Endothelial cell of umbilical vein (primary cell): ENCODE data around the gene BAG2. TPM values are rescaled to one million over a fixed set of nuclear protein-coding genes. Genes with fewer than 3 reads are reported as not detected.

ENCODE experiments used
- BruUV-seq: library from RNA; stranded (reverse); fragments of 400-500 nt; replicated peaks from 2 replicates; lab custom pipeline; 2021; lab: Mats Ljungman, UMichigan
- CTCF ChIA-PET: fragments of 300-600, 350-600 bp; sonication (Branson Sonifier 250); formaldehyde crosslinking; loops from one replicate; lab custom pipeline; 2021; ENCODE audit warnings: antibody characterized with exemption, inconsistent platforms; lab: Charles Lee
- POLR2A ChIA-PET: fragments of 300-600, 350-600 bp; sonication (Branson Sonifier 250); formaldehyde crosslinking; loops from one replicate; lab custom pipeline; 2021; ENCODE audit warnings: antibody characterized with exemption, inconsistent platforms; lab: Charles Lee
- DNase-seq: peaks from one replicate; pipeline ENCODE4 v3.0.0-alpha.2; 2011; ENCODE audit warnings: low read depth, low spot score
- FAIRE-seq: peaks from 2 replicates; lab custom pipeline; 2011; peaks lifted over from hg19 to GRCh38; lab: Jason Lieb, UNC
- H2AFZ ChIP-seq: 2 replicates; pipeline ENCODE4 v1.6.0; 2012; ENCODE audit warnings: low read depth, low read length, control low read depth, inconsistent platforms
- H3K27ac ChIP-seq: 2 replicates; pipeline ENCODE4 v1.5.1; 2011; ENCODE audit warnings: low read depth, mild to moderate bottlenecking, control low read depth, low read length, moderate library complexity; ENCODE audit not compliant: insufficient read depth
- H3K27me3 ChIP-seq, 2 experiments: 2 replicates each; pipeline versions ENCODE4 v1.6.0 to v1.6.1; 2011; ENCODE audit warnings: low read length in 2 of 2, mixed read lengths in 1 of 2; ENCODE audit not compliant: control insufficient read depth in 2 of 2, insufficient read depth in 2 of 2
- H3K36me3 ChIP-seq, 2 experiments: 2 replicates in 1 of 2; 3 replicates in 1 of 2; pipeline ENCODE4 v1.5.1; 2011; ENCODE audit warnings: low read length in 2 of 2, mild to moderate bottlenecking in 1 of 2, moderate library complexity in 1 of 2; ENCODE audit not compliant: control insufficient read depth in 2 of 2, insufficient read depth in 2 of 2; ENCODE audit errors: extremely low read depth in 1 of 2
- H3K4me1 ChIP-seq: 3 replicates; pipeline ENCODE4 v1.5.1; 2011; ENCODE audit warnings: mild to moderate bottlenecking, low read length; ENCODE audit not compliant: control insufficient read depth, insufficient read depth; ENCODE audit errors: extremely low read depth
- H3K4me2 ChIP-seq: 2 replicates; pipeline ENCODE4 v1.6.1; 2011; ENCODE audit warnings: low read length, control low read depth, mixed read lengths; ENCODE audit not compliant: insufficient read depth
- H3K4me3 ChIP-seq, 3 experiments: fragments of 200-600 bp in 1 of 3; sonication (generic), shearing (Covaris generic) in 1 of 3; replicated peaks in 1 of 3; 2 replicates each; pipeline ENCODE4 v1.5.1; 2011 to 2016; ENCODE audit warnings: control low read depth in 3 of 3, low read length in 3 of 3, mild to moderate bottlenecking in 2 of 3, inconsistent platforms in 1 of 3, low read depth in 1 of 3, moderate library complexity in 1 of 3; ENCODE audit not compliant: insufficient read depth in 1 of 3
- H3K79me2 ChIP-seq: 2 replicates; pipeline ENCODE4 v1.6.0; 2012; ENCODE audit warnings: low read length, inconsistent platforms; ENCODE audit not compliant: control insufficient read depth, insufficient read depth
- H3K9ac ChIP-seq: replicated peaks from 2 replicates; pipeline ENCODE3; 2011; ENCODE audit warnings: low read length, control low read depth; ENCODE audit not compliant: insufficient read depth; ENCODE audit errors: extremely low read depth
- H3K9me1 ChIP-seq: replicated peaks from 3 replicates; pipeline ENCODE4 v1.6.0; 2011; ENCODE audit warnings: mild to moderate bottlenecking, low read length; ENCODE audit not compliant: control insufficient read depth, insufficient read depth; ENCODE audit errors: extremely low read depth
- H3K9me3 ChIP-seq: replicated peaks from 2 replicates; pipeline ENCODE4 v1.5.1; 2012; ENCODE audit warnings: low read length, inconsistent platforms; ENCODE audit not compliant: control insufficient read depth, insufficient read depth
- H4K20me1 ChIP-seq: replicated peaks from 2 replicates; pipeline ENCODE3; 2011; ENCODE audit warnings: mild to moderate bottlenecking, low read length; ENCODE audit not compliant: control insufficient read depth, insufficient read depth; ENCODE audit errors: extremely low read depth
- CTCF ChIP-seq, 2 donors: IDR thresholded peaks; 1 replicate in 1 of 2; 2 replicates in 1 of 2; pipeline ENCODE4 v1.5.1; 2011; ENCODE audit warnings: low read length in 2 of 2, mild to moderate bottlenecking in 2 of 2, moderate library complexity in 2 of 2, control low read depth in 1 of 2, inconsistent platforms in 1 of 2, low read depth in 1 of 2; ENCODE audit not compliant: insufficient read depth in 1 of 2; ENCODE audit errors: extremely low read depth in 1 of 2
- EZH2 ChIP-seq: IDR thresholded peaks from 2 replicates; pipeline ENCODE4 v1.6.1; 2012; ENCODE audit warnings: borderline replicate concordance, low read depth, mild to moderate bottlenecking, moderate library complexity, low read length, inconsistent platforms; ENCODE audit not compliant: severe bottlenecking
- FOS ChIP-seq: IDR thresholded peaks from 2 replicates; pipeline ENCODE4 v1.6.1; 2011; ENCODE audit warnings: mild to moderate bottlenecking, low read length, moderate library complexity, borderline replicate concordance; ENCODE audit not compliant: insufficient read depth
- GATA2 ChIP-seq: IDR thresholded peaks from 2 replicates; pipeline ENCODE4 v1.7.0; 2011; ENCODE audit warnings: low read depth, mild to moderate bottlenecking, moderate library complexity, mixed read lengths, low read length; ENCODE audit not compliant: insufficient read length, insufficient read depth
- JUN ChIP-seq: IDR thresholded peaks from 2 replicates; pipeline ENCODE4 v1.6.1; 2011; ENCODE audit warnings: borderline replicate concordance, low read depth; ENCODE audit not compliant: insufficient read length, insufficient read depth
- MAX ChIP-seq: IDR thresholded peaks from 2 replicates; pipeline ENCODE4 v1.6.1; 2011; ENCODE audit not compliant: insufficient read depth, insufficient read length
- MYC ChIP-seq: IDR thresholded peaks from one replicate; pipeline ENCODE4 v1.6.1; 2011; ENCODE audit warnings: mild to moderate bottlenecking, low read depth, low read length
- POLR2A ChIP-seq: IDR thresholded peaks from 2 replicates; pipeline ENCODE4 v1.6.1; 2012; ENCODE audit warnings: low read depth, mild to moderate bottlenecking, control low read depth, low read length
- POLR2AphosphoS5 ChIP-seq: IDR thresholded peaks from 2 replicates; pipeline ENCODE4 v1.6.1; 2012; ENCODE audit warnings: low read depth, mild to moderate bottlenecking, control low read depth, low read length, moderate library complexity; ENCODE audit not compliant: insufficient read depth
- dilution Hi-C: fragments of 300-500 bp; cut with MboI; formaldehyde crosslinking; loops from one replicate; pipeline ENCODE4 v1.15.0; 2019; ENCODE audit warnings: low sequenced_read_pairs; ENCODE audit not compliant: extremely low pct_ligation_motif_present
- intact Hi-C: fragments of 100-400 bp; cut with micrococcal nuclease; formaldehyde crosslinking; loops from one replicate; pipeline ENCODE4 v1.10.0; 2022
- polyA plus RNA-seq, 4 experiments: library from polyadenylated mRNA; depleted of rRNA in 3 of 4; stranded (reverse) in 3 of 4; unstranded in 1 of 4; fragments of >200 nt; gene quantifications; 2 replicates each; pipeline versions ENCODE4 v1.2.1 to v1.2.3, GENCODE V29; 2011 to 2012; ENCODE audit warnings: missing spikeins in 1 of 4
- total RNA-seq: library from RNA; stranded (reverse); gene quantifications from 2 replicates; pipeline ENCODE4 v1.2.3, GENCODE V29; 2021

The BAG2 gene
- total and polyA plus RNA-seq, 2 donors (not counting 3 experiments of a cell fraction or from before 2014, with no cell fraction given), result 1.1 to 3.9 TPM

DNA sequence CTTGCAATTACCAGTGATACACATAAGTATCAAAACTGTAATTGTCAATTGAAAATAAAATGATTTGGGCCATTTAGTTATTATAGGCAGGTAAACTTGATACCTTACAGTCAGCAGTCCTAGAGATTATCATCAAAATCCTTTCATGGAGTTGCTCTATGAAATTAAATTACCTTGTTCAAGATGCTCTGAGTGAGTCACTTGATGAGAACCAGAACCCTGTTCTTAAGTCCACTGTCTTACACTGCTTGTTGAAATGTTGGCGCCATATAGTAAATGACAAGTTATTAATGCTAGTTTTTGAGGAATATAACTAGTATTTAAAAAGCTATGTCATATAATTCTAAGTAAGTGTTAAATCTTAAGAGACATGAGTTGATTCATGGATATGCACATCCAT, 37.2 kb upstream of the BAG2 start:
- intact Hi-C loops, result no loop called here
- dilution Hi-C loops, result no loop called here
- no peak overlapping the region for H3K4me3 ChIP-seq

DNA sequence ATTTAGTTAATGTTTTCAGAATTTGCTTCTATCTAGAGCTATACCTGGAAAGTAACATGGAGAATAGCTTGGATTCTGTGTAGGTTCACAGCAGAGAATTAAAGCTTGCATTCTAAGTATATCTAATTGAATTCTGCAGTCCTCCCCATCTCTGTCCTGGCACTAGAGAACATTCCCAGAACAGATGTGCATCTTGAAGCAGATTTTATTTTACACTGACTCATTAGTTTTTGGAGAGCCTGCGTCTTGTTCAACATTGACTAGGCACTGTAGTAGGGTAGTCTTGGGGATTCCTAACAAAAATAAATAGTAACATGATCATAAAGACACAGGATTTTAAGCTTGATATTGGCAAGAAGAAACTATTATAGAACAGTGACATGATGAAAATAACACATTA, 36.2 kb upstream of the BAG2 start:
- FAIRE-seq, result no peak
- Histone ChIP-seq H3K4me1 (no peaks in the 10 kb centered on the region), H3K27ac (no peak overlapping the region), H3K4me3 (no peak overlapping the region), H2AFZ (no peak overlapping the region), H3K9me3 (no peaks in the 10 kb centered on the region), H3K4me2 (no peak overlapping the region), H3K79me2 (no peaks in the 10 kb centered on the region), H3K36me3 (peaks cover 3 to 9% of the 10 kb centered on the region in 2 experiments), H4K20me1 (no peaks in the 10 kb centered on the region), H3K27me3 (no peaks in the 10 kb centered on the region), H3K9me1 (no peaks in the 10 kb centered on the region), H3K9ac (no peak overlapping the region)
- intact Hi-C loops (no loop called here), dilution Hi-C loops (no loop called here)
- POLR2A ChIA-PET, result no interaction called here
- BruUV-seq, result no TSS peak
- TF ChIP-seq MAX (no peak), GATA2 (no peak), POLR2A (no peak), MYC (no peak), EZH2 (no peak), FOS (no peak), POLR2AphosphoS5 (no peak), JUN (no peak), CTCF (IDR thresholded peaks at IDR 0.05; ENCODE audit: extremely low read depth in 1 of 2, insufficient read depth in 1 of 2, low read depth in 1 of 2, low read length in 2 of 2) (no peak)
- CTCF ChIA-PET, result interaction anchor here (0.9 kb wide), 1 partner anchor 232 kb away, joined by 3 read pairs; no protein-coding TSS in a partner anchor
- DNase-seq, result no peak

More for the DNA sequence above, 37.2 kb upstream of the BAG2 start:
- no peak overlapping the region for H2AFZ ChIP-seq
- H3K4me2 ChIP-seq, result no peak overlapping the region
- no peak overlapping the region for H3K27ac ChIP-seq
- no peak overlapping the region for H3K9ac ChIP-seq
- CTCF ChIA-PET, result no interaction called here
- DNase-seq (no peak), FAIRE-seq (no peak)
- no peaks in the 10 kb centered on the region for H3K79me2 ChIP-seq
- no TSS peak for BruUV-seq
- H4K20me1 ChIP-seq, result no peaks in the 10 kb centered on the region
- POLR2A ChIA-PET, result interaction anchor here (0.7 kb wide), 1 partner anchor 264 kb away, joined by 3 read pairs; no protein-coding TSS in a partner anchor
- no peaks in the 10 kb centered on the region for H3K27me3 ChIP-seq
- no peaks in the 10 kb centered on the region for H3K9me1 ChIP-seq
- peaks cover 3 to 9% of the 10 kb centered on the region in 2 experiments for H3K36me3 ChIP-seq
- H3K9me3 ChIP-seq, result no peaks in the 10 kb centered on the region
- H3K4me1 ChIP-seq, result no peaks in the 10 kb centered on the region
- TF ChIP-seq POLR2A, result no peak
- no peak for TF ChIP-seq POLR2AphosphoS5
- no peak for TF ChIP-seq MYC
